Testis (tissue), 3 donors: ENCODE measurements around the gene NRN1L. TPM values are rescaled to one million over a fixed set of nuclear protein-coding genes. Genes with fewer than 3 reads are reported as not detected.
"Not testable (repeated sequence)": the region's sequence is repeated elsewhere in the genome, so short reads cannot be mapped to it uniquely, and the experiment has no call there.

ENCODE experiments used
- DNase-seq: peaks from one replicate; pipeline ENCODE4 v3.0.0-alpha.2; 2019
- H3K27ac ChIP-seq, 2 donors: fragments of 200-600 bp; sonication (generic); one replicate each; pipeline ENCODE4 v1.5.1; 2019
- H3K27me3 ChIP-seq: fragments of 200-600 bp; sonication (generic); one replicate; pipeline ENCODE4 v1.5.1; 2019
- H3K36me3 ChIP-seq: fragments of 200-600 bp; sonication (generic); one replicate; pipeline ENCODE4 v1.5.1; 2017; ENCODE audit warnings: low read depth; ENCODE audit errors: missing control alignments
- H3K4me1 ChIP-seq: fragments of 200-600 bp; sonication (generic); one replicate; pipeline ENCODE4 v1.5.1; 2019
- H3K4me3 ChIP-seq, 2 donors: fragments of 200-600 bp; sonication (generic); one replicate each; pipeline ENCODE4 v1.5.1; 2017 to 2019
- H3K9me3 ChIP-seq: fragments of 200-600 bp; sonication (generic); one replicate; pipeline ENCODE4 v1.5.1; 2017
- CTCF ChIP-seq, 3 experiments: fragments of 450-650 bp in 2 of 3; fragments of 200-600 bp in 1 of 3; sonication (generic) in 1 of 3; IDR thresholded peaks; one replicate each; pipeline ENCODE4 v1.5.1; 2016 to 2019; ENCODE audit warnings: antibody characterized with exemption in 3 of 3, mild to moderate bottlenecking in 2 of 3, moderate library complexity in 1 of 3
- POLR2A ChIP-seq: fragments of 450-650 bp; IDR thresholded peaks from one replicate; pipeline ENCODE4 v1.6.1; 2017; ENCODE audit warnings: antibody characterized with exemption, mild to moderate bottlenecking, moderate library complexity
- WGBS, 2 donors: methylation state at CpG; one replicate each; pipeline ENCODE4 v1.1.5; 2018; 5-methylcytosine and 5-hydroxymethylcytosine counted together
- intact Hi-C: fragments of 100-400 bp; cut with DNase I; formaldehyde crosslinking; loops from one replicate; pipeline ENCODE4 v1.15.1; 2023; ENCODE audit warnings: low total_unique reads
- polyA plus RNA-seq: library from polyadenylated mRNA; stranded (reverse); fragments of 350-450 nt; fragmentation: Illumina TruSeq; extraction: RNeasy Lipid Tissue Mini Kit (QIAGEN cat#74804); gene quantifications from one replicate; pipeline ENCODE4 v1.2.3, GENCODE V29; 2014; ENCODE audit warnings: low read depth, low replicate concordance; ENCODE audit not compliant: insufficient read depth
- total RNA-seq, 2 donors: library from RNA; depleted of rRNA; stranded (reverse); fragments of >200 nt; gene quantifications; one replicate each; pipeline ENCODE4 v1.2.3, GENCODE V29; 2016

NRN1L gene
- total and polyA plus RNA-seq, 3 donors from 2014 or later = 2.9 to 8.1 (median 4.2) TPM

- no peak for DNase-seq
- Histone ChIP-seq H3K4me3 (no peak overlapping the region), H3K9me3 (no peaks in the 10 kb centered on the region), H3K36me3 (no peaks in the 10 kb centered on the region), H3K4me1 (peaks cover 47% of the 10 kb centered on the region), H3K27ac (no peak overlapping the region), H3K27me3 (no peaks in the 10 kb centered on the region)
- no peak for TF ChIP-seq CTCF (IDR thresholded peaks at IDR 0.05)
- TF ChIP-seq POLR2A = no peak
- intact Hi-C loops = no loop called here
- WGBS, 2 donors = 80 to 81% methylated on average over 2 to 8 of the region's 8 CpGs
Observed at GRCh38 chr16:67860589-67861398, 23.9 kb upstream of the NRN1L start.

- intact Hi-C loops = no loop called here
- no peak for TF ChIP-seq POLR2A
- TF ChIP-seq CTCF (IDR thresholded peaks at IDR 0.05) = no peak
- Histone ChIP-seq H3K4me1 (peaks cover 41% of the 10 kb centered on the region), H3K27me3 (no peaks in the 10 kb centered on the region), H3K4me3 (no peak overlapping the region), H3K27ac (peak overlapping the region in 1 of 2 donors; percentile 79), H3K36me3 (no peaks in the 10 kb centered on the region), H3K9me3 (no peaks in the 10 kb centered on the region)
- DNase-seq = no peak
- 82 to 86% methylated on average over 6 of the region's 6 CpGs for WGBS, 2 donors
Observed at GRCh38 chr16:67861877-67862276, 22.8 kb upstream of the NRN1L start.

GRCh38 chr16:67862623-67863583 lies 21.8 kb upstream of the NRN1L start:
- H3K27ac ChIP-seq = peak overlapping the region; percentile 35 to 79
- no peaks in the 10 kb centered on the region for H3K27me3 ChIP-seq
- no peak overlapping the region for H3K4me3 ChIP-seq
- H3K9me3 ChIP-seq = no peaks in the 10 kb centered on the region
- peak; percentile 74 for DNase-seq
- H3K36me3 ChIP-seq = no peaks in the 10 kb centered on the region
- WGBS, 2 donors = 50 to 61% methylated on average over 11 of the region's 11 CpGs
- intact Hi-C loops = no loop called here
- TF ChIP-seq POLR2A (no peak), CTCF (IDR thresholded peaks at IDR 0.05) (no peak)
- peaks cover 33% of the 10 kb centered on the region for H3K4me1 ChIP-seq

- H3K4me3 ChIP-seq, H3K27me3 ChIP-seq, intact Hi-C loops, DNase-seq, H3K9me3 ChIP-seq, H3K36me3 ChIP-seq: not testable (repeated sequence)
- Histone ChIP-seq H3K4me1 (peaks cover 25% of the 10 kb centered on the region), H3K27ac (peak overlapping the region; percentile 35 to 79)
- 81 to 90% methylated on average over 6 of the region's 6 CpGs for WGBS, 2 donors
Observed at GRCh38 chr16:67864044-67864443, 20.6 kb upstream of the NRN1L start.

GRCh38 chr16:67864594-67864993 lies 20.1 kb upstream of the NRN1L start:
- Histone ChIP-seq H3K27ac (no peak overlapping the region), H3K27me3 (no peaks in the 10 kb centered on the region), H3K4me1 (peaks cover 25% of the 10 kb centered on the region), H3K9me3 (no peaks in the 10 kb centered on the region), H3K36me3 (no peaks in the 10 kb centered on the region), H3K4me3 (no peak overlapping the region)
- intact Hi-C loops = no loop called here
- DNase-seq = no peak
- no peak for TF ChIP-seq POLR2A
- TF ChIP-seq CTCF (IDR thresholded peaks at IDR 0.05) = no peak
- 80 to 84% methylated on average over 2 of the region's 2 CpGs for WGBS, 2 donors
